Keratinocyte (primary cell): ENCODE data around the gene NDUFC2. TPM values are rescaled to one million over a fixed set of nuclear protein-coding genes. Genes with fewer than 3 reads are reported as not detected.

Source experiments
- DNase-seq: peaks from one replicate; pipeline ENCODE4 v3.0.0-alpha.2; 2011; ENCODE audit warnings: low read depth, missing footprints, low spot score
- FAIRE-seq: peaks from 2 replicates; lab custom pipeline; 2011; peaks lifted over from hg19 to GRCh38; lab: Jason Lieb, UNC
- H2AFZ ChIP-seq: 2 replicates; pipeline ENCODE4 v1.6.0; 2012; ENCODE audit warnings: low read length, control low read depth, inconsistent platforms; ENCODE audit not compliant: control insufficient read depth
- H3K27ac ChIP-seq: 2 replicates; pipeline ENCODE4 v1.5.1; 2011; ENCODE audit warnings: low read length; ENCODE audit not compliant: control insufficient read depth, insufficient read depth
- H3K27me3 ChIP-seq: 3 replicates; pipeline ENCODE4 v1.6.0; 2011; ENCODE audit warnings: low read length; ENCODE audit not compliant: control insufficient read depth, insufficient read depth; ENCODE audit errors: extremely low read depth
- H3K36me3 ChIP-seq, 2 experiments: 2 replicates in 1 of 2; 3 replicates in 1 of 2; pipeline ENCODE4 v1.5.1; 2011; ENCODE audit warnings: low read length in 2 of 2, mild to moderate bottlenecking in 1 of 2; ENCODE audit not compliant: control insufficient read depth in 2 of 2, insufficient read depth in 2 of 2; ENCODE audit errors: extremely low read depth in 1 of 2
- H3K4me1 ChIP-seq: 3 replicates; pipeline ENCODE4 v1.5.1; 2011; ENCODE audit warnings: low read length; ENCODE audit not compliant: control insufficient read depth, insufficient read depth; ENCODE audit errors: extremely low read depth
- H3K4me2 ChIP-seq: 3 replicates; pipeline ENCODE4 v1.6.0; 2011; ENCODE audit warnings: low read depth, low read length; ENCODE audit not compliant: control insufficient read depth, insufficient read depth; ENCODE audit errors: extremely low read depth
- H3K4me3 ChIP-seq, 3 experiments: fragments of 200-600 bp in 1 of 3; sonication (generic) in 1 of 3; 2 replicates in 2 of 3; 3 replicates in 1 of 3; pipeline ENCODE4 v1.5.1; 2011 to 2016; ENCODE audit warnings: low read length in 3 of 3, mild to moderate bottlenecking in 3 of 3, control low read depth in 2 of 3, inconsistent platforms in 1 of 3, low read depth in 1 of 3, mixed read lengths in 1 of 3, mixed run types in 1 of 3, moderate library complexity in 1 of 3; ENCODE audit not compliant: control insufficient read depth in 2 of 3, insufficient read depth in 2 of 3; ENCODE audit errors: extremely low read depth in 1 of 3
- H3K79me2 ChIP-seq: 2 replicates; pipeline ENCODE4 v1.6.0; 2012; ENCODE audit warnings: low read length; ENCODE audit not compliant: control insufficient read depth, insufficient read depth
- H3K9ac ChIP-seq: 3 replicates; pipeline ENCODE4 v1.6.0; 2011; ENCODE audit warnings: low read length; ENCODE audit not compliant: control insufficient read depth, insufficient read depth; ENCODE audit errors: extremely low read depth
- H3K9me1 ChIP-seq: 3 replicates; pipeline ENCODE4 v1.6.0; 2011; ENCODE audit warnings: low read length; ENCODE audit not compliant: control insufficient read depth, insufficient read depth; ENCODE audit errors: extremely low read depth
- H3K9me3 ChIP-seq: 2 replicates; pipeline ENCODE4 v1.5.1; 2012; ENCODE audit warnings: low read depth, low read length; ENCODE audit not compliant: control insufficient read depth
- H4K20me1 ChIP-seq: 3 replicates; pipeline ENCODE4 v1.6.0; 2011; ENCODE audit warnings: low read length; ENCODE audit not compliant: control insufficient read depth, insufficient read depth; ENCODE audit errors: extremely low read depth
- EZH2 ChIP-seq: IDR thresholded peaks from one replicate; pipeline ENCODE4 v1.6.1; 2012; ENCODE audit warnings: inconsistent platforms, mild to moderate bottlenecking, low read length, moderate library complexity
- dilution Hi-C: fragments of 300-500 bp; cut with MboI; formaldehyde crosslinking; loops from one replicate; pipeline ENCODE4 v1.7.0; 2020; ENCODE audit warnings: low sequenced_read_pairs; ENCODE audit not compliant: extremely low pct_ligation_motif_present
- polyA plus RNA-seq, 5 experiments: library from polyadenylated mRNA; depleted of rRNA in 3 of 5; stranded (reverse) in 3 of 5; stranded (forward) in 1 of 5; unstranded in 1 of 5; fragments of >200 nt; gene quantifications; 1 replicate in 1 of 5; 2 replicates in 3 of 5; 3 replicates in 1 of 5; pipeline versions ENCODE4 v1.2.1 to v1.2.3, GENCODE V29; 2011 to 2012; ENCODE audit warnings: missing spikeins in 2 of 5, low read depth in 1 of 5, low replicate concordance in 1 of 5
- TF ChIP-seq, protein P1 (sequence below), 3 experiments: IDR thresholded peaks in 1 of 3; conservative IDR thresholded peaks in 1 of 3; optimal IDR thresholded peaks in 1 of 3; 2 replicates in 2 of 3; 3 replicates in 1 of 3; pipeline versions ENCODE3 to v1.5.1; 2011; ENCODE audit warnings: low read length in 3 of 3, mild to moderate bottlenecking in 3 of 3, moderate library complexity in 2 of 3, control low read depth in 1 of 3, inconsistent platforms in 1 of 3; ENCODE audit not compliant: insufficient read depth in 2 of 3; ENCODE audit errors: extremely low read depth in 1 of 3

NDUFC2 gene
- polyA plus RNA-seq, 1 donor (not counting 4 experiments of a cell fraction or from before 2014, with no cell fraction given): 150 TPM

DNA sequence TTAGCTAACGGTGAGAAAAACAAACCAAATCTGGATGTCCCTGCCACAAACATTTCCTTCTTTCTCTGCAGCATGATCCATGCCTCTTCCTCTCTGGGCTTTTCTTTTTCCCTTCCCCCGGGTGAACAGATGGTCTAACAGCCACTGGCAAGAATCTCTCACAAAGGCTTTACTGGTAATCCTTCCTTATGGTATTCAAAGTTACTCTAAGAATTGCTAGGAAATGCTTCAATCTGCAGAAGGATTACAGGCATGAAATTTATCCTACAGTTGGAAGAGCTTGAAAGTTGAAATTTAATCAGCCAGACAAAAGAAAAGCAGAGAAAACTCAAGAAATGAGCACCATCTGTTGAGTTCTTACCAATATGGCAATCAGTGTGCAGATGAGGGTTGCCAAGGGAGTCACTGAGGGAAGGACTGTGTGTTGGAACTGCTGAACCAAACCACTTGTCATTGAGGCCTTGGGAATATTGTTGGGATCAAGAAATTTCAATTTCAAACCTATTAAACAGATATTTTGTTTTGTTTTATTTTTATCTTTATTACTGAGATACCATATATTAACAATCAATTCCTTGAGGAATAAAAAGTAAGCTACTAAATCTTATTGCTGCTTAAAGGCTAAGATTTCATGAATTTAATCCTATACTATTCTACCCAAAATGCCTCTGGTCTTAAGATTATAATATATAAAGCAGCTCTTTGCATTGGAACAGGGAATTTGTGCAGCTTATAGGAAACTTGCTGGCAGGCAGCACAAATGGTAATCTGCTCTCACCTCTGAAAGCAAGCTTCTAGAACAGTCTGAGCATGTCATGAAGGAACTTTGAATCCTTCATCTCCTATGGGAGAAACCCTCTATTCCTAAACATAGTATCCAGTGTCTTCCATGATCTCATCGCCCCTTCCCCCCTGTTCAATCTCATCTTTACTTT lies 29.7 kb upstream of the NDUFC2 start:
- Histone ChIP-seq H3K36me3 (peaks cover 9 to 17% of the 10 kb centered on the region in 2 experiments), H3K79me2 (no peaks in the 10 kb centered on the region), H3K27me3 (no peaks in the 10 kb centered on the region), H3K4me1 (no peaks in the 10 kb centered on the region), H2AFZ (no peak overlapping the region), H4K20me1 (no peaks in the 10 kb centered on the region), H3K4me2 (no peak overlapping the region), H3K27ac (no peak overlapping the region), H3K9ac (no peak overlapping the region), H3K9me3 (no peaks in the 10 kb centered on the region), H3K9me1 (no peaks in the 10 kb centered on the region), H3K4me3 (no peak overlapping the region)
- no peak for TF ChIP-seq EZH2
- TF ChIP-seq, protein P1, sequence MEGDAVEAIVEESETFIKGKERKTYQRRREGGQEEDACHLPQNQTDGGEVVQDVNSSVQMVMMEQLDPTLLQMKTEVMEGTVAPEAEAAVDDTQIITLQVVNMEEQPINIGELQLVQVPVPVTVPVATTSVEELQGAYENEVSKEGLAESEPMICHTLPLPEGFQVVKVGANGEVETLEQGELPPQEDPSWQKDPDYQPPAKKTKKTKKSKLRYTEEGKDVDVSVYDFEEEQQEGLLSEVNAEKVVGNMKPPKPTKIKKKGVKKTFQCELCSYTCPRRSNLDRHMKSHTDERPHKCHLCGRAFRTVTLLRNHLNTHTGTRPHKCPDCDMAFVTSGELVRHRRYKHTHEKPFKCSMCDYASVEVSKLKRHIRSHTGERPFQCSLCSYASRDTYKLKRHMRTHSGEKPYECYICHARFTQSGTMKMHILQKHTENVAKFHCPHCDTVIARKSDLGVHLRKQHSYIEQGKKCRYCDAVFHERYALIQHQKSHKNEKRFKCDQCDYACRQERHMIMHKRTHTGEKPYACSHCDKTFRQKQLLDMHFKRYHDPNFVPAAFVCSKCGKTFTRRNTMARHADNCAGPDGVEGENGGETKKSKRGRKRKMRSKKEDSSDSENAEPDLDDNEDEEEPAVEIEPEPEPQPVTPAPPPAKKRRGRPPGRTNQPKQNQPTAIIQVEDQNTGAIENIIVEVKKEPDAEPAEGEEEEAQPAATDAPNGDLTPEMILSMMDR (optimal IDR thresholded peaks at IDR 0.05 in 1 of 3, IDR thresholded peaks at IDR 0.05 in 1 of 3, conservative IDR thresholded peaks at IDR 0.05 in 1 of 3; ENCODE audit: extremely low read depth in 1 of 3, insufficient read depth in 2 of 3, low read length in 3 of 3): no peak
- no peak for FAIRE-seq
- no peak for DNase-seq
- dilution Hi-C loops: no loop called here

DNA sequence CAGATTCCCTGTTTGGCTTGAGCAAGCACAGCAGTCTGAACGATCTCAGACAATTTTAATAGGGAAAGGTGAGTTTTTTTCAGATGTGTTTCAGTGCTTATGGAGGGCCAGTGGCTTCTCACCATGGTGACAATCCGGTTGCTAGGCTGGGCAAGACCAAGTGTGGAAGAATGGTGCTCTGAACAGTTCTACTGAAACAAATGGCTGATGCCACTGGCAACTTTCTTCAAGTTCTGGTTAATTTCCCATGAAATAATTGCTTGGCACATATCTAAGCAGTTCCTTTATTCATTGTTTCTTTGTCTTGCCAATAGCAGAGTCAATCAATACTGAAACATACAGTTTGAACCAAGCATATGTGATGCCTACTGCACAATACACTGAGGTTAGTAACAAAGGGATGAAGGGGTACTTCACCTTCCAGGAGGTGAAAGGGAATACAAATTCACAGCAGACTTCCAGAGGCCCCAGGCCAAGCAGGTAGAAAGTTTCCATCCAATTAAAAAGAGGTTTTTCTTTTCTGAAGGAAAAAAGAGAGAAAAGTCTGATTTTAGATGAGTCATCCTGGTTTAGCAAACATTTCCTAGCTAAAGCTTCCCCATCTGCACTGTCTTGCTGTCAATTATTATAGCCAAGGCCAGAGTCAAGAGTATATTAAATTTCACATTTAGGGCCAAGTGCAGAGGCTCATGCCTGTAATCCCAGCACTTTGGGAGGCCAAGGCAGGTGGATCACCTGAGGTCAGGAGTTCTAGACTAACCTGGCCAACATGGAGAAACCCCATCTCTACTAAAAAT lies 21.2 kb upstream of the NDUFC2 start:
- dilution Hi-C loops: no loop called here
- H3K27ac ChIP-seq: no peak overlapping the region
- peaks cover 3 to 4% of the 10 kb centered on the region in 2 experiments for H3K36me3 ChIP-seq
- no peak for FAIRE-seq
- H3K4me3 ChIP-seq: no peak overlapping the region
- no peaks in the 10 kb centered on the region for H4K20me1 ChIP-seq
- H3K27me3 ChIP-seq: no peaks in the 10 kb centered on the region
- no peak overlapping the region for H2AFZ ChIP-seq
- DNase-seq: no peak
- H3K4me2 ChIP-seq: no peak overlapping the region
- no peaks in the 10 kb centered on the region for H3K79me2 ChIP-seq
- H3K9me1 ChIP-seq: no peaks in the 10 kb centered on the region
- H3K9me3 ChIP-seq: no peaks in the 10 kb centered on the region
- H3K9ac ChIP-seq: no peak overlapping the region
- TF ChIP-seq, protein P1 (optimal IDR thresholded peaks at IDR 0.05 in 1 of 3, IDR thresholded peaks at IDR 0.05 in 1 of 3, conservative IDR thresholded peaks at IDR 0.05 in 1 of 3; ENCODE audit: extremely low read depth in 1 of 3, insufficient read depth in 2 of 3, low read length in 3 of 3): no peak
- TF ChIP-seq EZH2: no peak
- H3K4me1 ChIP-seq: no peaks in the 10 kb centered on the region
